Endothelial cell of umbilical vein (primary cell): ENCODE measurements around the gene VWA1. TPM values are rescaled to one million over a fixed set of nuclear protein-coding genes. Genes with fewer than 3 reads are reported as not detected.

Source experiments
- BruUV-seq: library from RNA; stranded (reverse); fragments of 400-500 nt; replicated peaks from 2 replicates; lab custom pipeline; 2021; lab: Mats Ljungman, UMichigan
- CTCF ChIA-PET: fragments of 300-600, 350-600 bp; sonication (Branson Sonifier 250); formaldehyde crosslinking; loops from one replicate; lab custom pipeline; 2021; ENCODE audit warnings: antibody characterized with exemption, inconsistent platforms; lab: Charles Lee
- POLR2A ChIA-PET: fragments of 300-600, 350-600 bp; sonication (Branson Sonifier 250); formaldehyde crosslinking; loops from one replicate; lab custom pipeline; 2021; ENCODE audit warnings: antibody characterized with exemption, inconsistent platforms; lab: Charles Lee
- DNase-seq: peaks from one replicate; pipeline ENCODE4 v3.0.0-alpha.2; 2011; ENCODE audit warnings: low read depth, low spot score
- FAIRE-seq: peaks from 2 replicates; lab custom pipeline; 2011; peaks lifted over from hg19 to GRCh38; lab: Jason Lieb, UNC
- H2AFZ ChIP-seq: 2 replicates; pipeline ENCODE4 v1.6.0; 2012; ENCODE audit warnings: low read depth, low read length, control low read depth, inconsistent platforms
- H3K27ac ChIP-seq: 2 replicates; pipeline ENCODE4 v1.5.1; 2011; ENCODE audit warnings: low read depth, mild to moderate bottlenecking, control low read depth, low read length, moderate library complexity; ENCODE audit not compliant: insufficient read depth
- H3K27me3 ChIP-seq, 2 experiments: 2 replicates each; pipeline versions ENCODE4 v1.6.0 to v1.6.1; 2011; ENCODE audit warnings: low read length in 2 of 2, mixed read lengths in 1 of 2; ENCODE audit not compliant: control insufficient read depth in 2 of 2, insufficient read depth in 2 of 2
- H3K36me3 ChIP-seq, 2 experiments: 2 replicates in 1 of 2; 3 replicates in 1 of 2; pipeline ENCODE4 v1.5.1; 2011; ENCODE audit warnings: low read length in 2 of 2, mild to moderate bottlenecking in 1 of 2, moderate library complexity in 1 of 2; ENCODE audit not compliant: control insufficient read depth in 2 of 2, insufficient read depth in 2 of 2; ENCODE audit errors: extremely low read depth in 1 of 2
- H3K4me1 ChIP-seq: 3 replicates; pipeline ENCODE4 v1.5.1; 2011; ENCODE audit warnings: mild to moderate bottlenecking, low read length; ENCODE audit not compliant: control insufficient read depth, insufficient read depth; ENCODE audit errors: extremely low read depth
- H3K4me2 ChIP-seq: 2 replicates; pipeline ENCODE4 v1.6.1; 2011; ENCODE audit warnings: low read length, control low read depth, mixed read lengths; ENCODE audit not compliant: insufficient read depth
- H3K4me3 ChIP-seq, 3 experiments: fragments of 200-600 bp in 1 of 3; sonication (generic), shearing (Covaris generic) in 1 of 3; replicated peaks in 1 of 3; 2 replicates each; pipeline ENCODE4 v1.5.1; 2011 to 2016; ENCODE audit warnings: control low read depth in 3 of 3, low read length in 3 of 3, mild to moderate bottlenecking in 2 of 3, inconsistent platforms in 1 of 3, low read depth in 1 of 3, moderate library complexity in 1 of 3; ENCODE audit not compliant: insufficient read depth in 1 of 3
- H3K79me2 ChIP-seq: 2 replicates; pipeline ENCODE4 v1.6.0; 2012; ENCODE audit warnings: low read length, inconsistent platforms; ENCODE audit not compliant: control insufficient read depth, insufficient read depth
- H3K9ac ChIP-seq: replicated peaks from 2 replicates; pipeline ENCODE3; 2011; ENCODE audit warnings: low read length, control low read depth; ENCODE audit not compliant: insufficient read depth; ENCODE audit errors: extremely low read depth
- H3K9me1 ChIP-seq: replicated peaks from 3 replicates; pipeline ENCODE4 v1.6.0; 2011; ENCODE audit warnings: mild to moderate bottlenecking, low read length; ENCODE audit not compliant: control insufficient read depth, insufficient read depth; ENCODE audit errors: extremely low read depth
- H3K9me3 ChIP-seq: replicated peaks from 2 replicates; pipeline ENCODE4 v1.5.1; 2012; ENCODE audit warnings: low read length, inconsistent platforms; ENCODE audit not compliant: control insufficient read depth, insufficient read depth
- H4K20me1 ChIP-seq: replicated peaks from 2 replicates; pipeline ENCODE3; 2011; ENCODE audit warnings: mild to moderate bottlenecking, low read length; ENCODE audit not compliant: control insufficient read depth, insufficient read depth; ENCODE audit errors: extremely low read depth
- CTCF ChIP-seq, 2 donors: IDR thresholded peaks; 1 replicate in 1 of 2; 2 replicates in 1 of 2; pipeline ENCODE4 v1.5.1; 2011; ENCODE audit warnings: low read length in 2 of 2, mild to moderate bottlenecking in 2 of 2, moderate library complexity in 2 of 2, control low read depth in 1 of 2, inconsistent platforms in 1 of 2, low read depth in 1 of 2; ENCODE audit not compliant: insufficient read depth in 1 of 2; ENCODE audit errors: extremely low read depth in 1 of 2
- EZH2 ChIP-seq: IDR thresholded peaks from 2 replicates; pipeline ENCODE4 v1.6.1; 2012; ENCODE audit warnings: borderline replicate concordance, low read depth, mild to moderate bottlenecking, moderate library complexity, low read length, inconsistent platforms; ENCODE audit not compliant: severe bottlenecking
- FOS ChIP-seq: IDR thresholded peaks from 2 replicates; pipeline ENCODE4 v1.6.1; 2011; ENCODE audit warnings: mild to moderate bottlenecking, low read length, moderate library complexity, borderline replicate concordance; ENCODE audit not compliant: insufficient read depth
- GATA2 ChIP-seq: IDR thresholded peaks from 2 replicates; pipeline ENCODE4 v1.7.0; 2011; ENCODE audit warnings: low read depth, mild to moderate bottlenecking, moderate library complexity, mixed read lengths, low read length; ENCODE audit not compliant: insufficient read length, insufficient read depth
- JUN ChIP-seq: IDR thresholded peaks from 2 replicates; pipeline ENCODE4 v1.6.1; 2011; ENCODE audit warnings: borderline replicate concordance, low read depth; ENCODE audit not compliant: insufficient read length, insufficient read depth
- MAX ChIP-seq: IDR thresholded peaks from 2 replicates; pipeline ENCODE4 v1.6.1; 2011; ENCODE audit not compliant: insufficient read depth, insufficient read length
- MYC ChIP-seq: IDR thresholded peaks from one replicate; pipeline ENCODE4 v1.6.1; 2011; ENCODE audit warnings: mild to moderate bottlenecking, low read depth, low read length
- POLR2A ChIP-seq: IDR thresholded peaks from 2 replicates; pipeline ENCODE4 v1.6.1; 2012; ENCODE audit warnings: low read depth, mild to moderate bottlenecking, control low read depth, low read length
- POLR2AphosphoS5 ChIP-seq: IDR thresholded peaks from 2 replicates; pipeline ENCODE4 v1.6.1; 2012; ENCODE audit warnings: low read depth, mild to moderate bottlenecking, control low read depth, low read length, moderate library complexity; ENCODE audit not compliant: insufficient read depth
- dilution Hi-C: fragments of 300-500 bp; cut with MboI; formaldehyde crosslinking; loops from one replicate; pipeline ENCODE4 v1.15.0; 2019; ENCODE audit warnings: low sequenced_read_pairs; ENCODE audit not compliant: extremely low pct_ligation_motif_present
- intact Hi-C: fragments of 100-400 bp; cut with micrococcal nuclease; formaldehyde crosslinking; loops from one replicate; pipeline ENCODE4 v1.10.0; 2022
- polyA plus RNA-seq, 4 experiments: library from polyadenylated mRNA; depleted of rRNA in 3 of 4; stranded (reverse) in 3 of 4; unstranded in 1 of 4; fragments of >200 nt; gene quantifications; 2 replicates each; pipeline versions ENCODE4 v1.2.1 to v1.2.3, GENCODE V29; 2011 to 2012; ENCODE audit warnings: missing spikeins in 1 of 4
- total RNA-seq: library from RNA; stranded (reverse); gene quantifications from 2 replicates; pipeline ENCODE4 v1.2.3, GENCODE V29; 2021

The VWA1 gene
- total and polyA plus RNA-seq, 2 donors (not counting 3 experiments of a cell fraction or from before 2014, with no cell fraction given) = 2.0 to 6.1 TPM

- peaks cover 19% of the 10 kb centered on the region for H3K4me1 ChIP-seq
- POLR2A ChIA-PET = interaction anchor here (0.5 kb wide), 1 partner anchor 215 kb away, joined by 3 read pairs; no protein-coding TSS in a partner anchor
Measured at GRCh38 chr1:1434131-1434823, 1.2 kb upstream of the VWA1 start.

More at GRCh38 chr1:1434131-1434823, 1.2 kb upstream of the VWA1 start:
- TF ChIP-seq FOS = no peak
- TF ChIP-seq JUN = no peak
- no peak for TF ChIP-seq POLR2AphosphoS5
- TF ChIP-seq EZH2 = no peak
- TF ChIP-seq POLR2A = no peak
- TF ChIP-seq GATA2 = no peak
- TF ChIP-seq MAX = no peak
- TF ChIP-seq MYC = no peak
- TF ChIP-seq CTCF (IDR thresholded peaks at IDR 0.05; ENCODE audit: extremely low read depth in 1 of 2, insufficient read depth in 1 of 2, low read depth in 1 of 2, low read length in 2 of 2) = no peak
- Histone ChIP-seq H3K4me3 (no peak overlapping the region), H2AFZ (peak overlapping the region; percentile 71), H3K4me2 (no peak overlapping the region), H3K79me2 (no peaks in the 10 kb centered on the region), H3K9ac (no peak overlapping the region), H3K9me1 (no peaks in the 10 kb centered on the region), H3K27ac (no peak overlapping the region), H3K27me3 (no peaks in the 10 kb centered on the region), H3K36me3 (no peaks in the 10 kb centered on the region), H4K20me1 (no peaks in the 10 kb centered on the region), H3K9me3 (no peaks in the 10 kb centered on the region)
- FAIRE-seq (no peak), DNase-seq (no peak)
- CTCF ChIA-PET = interaction anchor here (0.7 to 2.4 kb wide), 4 partner anchors 27 to 35 kb away, joined by 3 to 7 read pairs (median 4); partner anchors contain the start of genes CCNL2 and MRPL20
- dilution Hi-C loops (no loop called here), intact Hi-C loops (no loop called here)
- BruUV-seq = no TSS peak
